WTC11 (cell line): Measurements from ENCODE around the gene ITPKC. TPM values are rescaled to one million over a fixed set of nuclear protein-coding genes. Genes with fewer than 3 reads are reported as not detected.

Source experiments
- ATAC-seq: fragments of 200-7000 bp; cut with Tn5 transposase; 2 replicates; pipeline ENCODE4 v1.10.0; 2021; ENCODE audit warnings: mild to moderate bottlenecking, moderate library complexity
- CTCF ChIA-PET: fragments of 300-600 bp; sonication (Branson Sonifier 250); formaldehyde crosslinking; loops from one replicate; lab custom pipeline; 2021; ENCODE audit warnings: antibody characterized with exemption; lab: Charles Lee
- POLR2A ChIA-PET: fragments of 350-600 bp; sonication (Branson Sonifier 250); formaldehyde crosslinking; loops from one replicate; lab custom pipeline; 2021; ENCODE audit warnings: antibody characterized with exemption; lab: Charles Lee
- DNase-seq: peaks from one replicate; pipeline ENCODE4 v3.0.0; 2021; ENCODE audit warnings: low spot score
- H3K27ac Mint-ChIP-seq: 2 replicates; pipeline ENCODE4 v1.8.0; 2021; ENCODE audit warnings: mixed read lengths
- H3K27me3 Mint-ChIP-seq: 2 replicates; pipeline ENCODE4 v1.8.0; 2021; ENCODE audit warnings: low read depth, mild to moderate bottlenecking, moderate library complexity, mixed read lengths
- H3K36me3 Mint-ChIP-seq: 2 replicates; pipeline ENCODE4 v1.8.0; 2021; ENCODE audit warnings: mixed read lengths
- H3K4me1 Mint-ChIP-seq: 2 replicates; pipeline ENCODE4 v1.8.0; 2022; ENCODE audit warnings: mixed read lengths
- H3K4me3 Mint-ChIP-seq: 2 replicates; pipeline ENCODE4 v1.8.0; 2021; ENCODE audit warnings: mild to moderate bottlenecking, moderate library complexity, mixed read lengths
- H3K9me3 Mint-ChIP-seq: 2 replicates; pipeline ENCODE4 v1.8.0; 2021; ENCODE audit warnings: mixed read lengths
- ATF1 ChIP-seq: sonication (generic); formaldehyde crosslinking; IDR thresholded peaks from 2 replicates; pipeline ENCODE4 v1.8.1; 2023; ENCODE audit warnings: mild to moderate bottlenecking, moderate library complexity, missing genetic modification reagents
- ATF6 ChIP-seq: sonication (generic); formaldehyde crosslinking; IDR thresholded peaks from 2 replicates; pipeline ENCODE4 v1.8.1; 2023; ENCODE audit warnings: mild to moderate bottlenecking, missing genetic modification reagents
- ELF4 ChIP-seq: sonication (generic); formaldehyde crosslinking; IDR thresholded peaks from 2 replicates; pipeline ENCODE4 v1.8.1; 2022; ENCODE audit warnings: low read depth, mild to moderate bottlenecking, moderate library complexity, missing genetic modification reagents
- EMX1 ChIP-seq: fragments of 250-450 bp; sonication (Bioruptor Pico); IDR thresholded peaks from 2 replicates; pipeline ENCODE4 v1.8.0; 2021; ENCODE audit warnings: mild to moderate bottlenecking
- JUN ChIP-seq: sonication (generic); formaldehyde crosslinking; IDR thresholded peaks from 2 replicates; pipeline ENCODE4 v1.8.0; 2023; ENCODE audit warnings: mild to moderate bottlenecking, missing genetic modification reagents
- ZNF281 ChIP-seq: sonication (generic); formaldehyde crosslinking; IDR thresholded peaks from 2 replicates; pipeline ENCODE4 v1.8.0; 2023; ENCODE audit warnings: mild to moderate bottlenecking, missing genetic modification reagents
- ZNF317 ChIP-seq: sonication (generic); formaldehyde crosslinking; IDR thresholded peaks from 2 replicates; pipeline ENCODE4 v1.8.1; 2023; ENCODE audit warnings: low read depth, mild to moderate bottlenecking, moderate library complexity, missing genetic modification reagents, borderline replicate concordance
- total RNA-seq: library from RNA; stranded (reverse); gene quantifications from 3 replicates; pipeline ENCODE4 v1.2.3, GENCODE V29; 2021
- TF ChIP-seq, protein P1 (sequence below): fragments of 250-450 bp; sonication (Bioruptor Pico); IDR thresholded peaks from 2 replicates; pipeline ENCODE4 v2.1.2; 2022; ENCODE audit warnings: mild to moderate bottlenecking, moderate library complexity
- TF ChIP-seq, protein P2 (sequence below): fragments of 250-450 bp; sonication (Bioruptor Pico); IDR thresholded peaks from 2 replicates; pipeline ENCODE4 v1.8.0; 2021; ENCODE audit warnings: mild to moderate bottlenecking
- TF ChIP-seq, protein P3 (sequence below): sonication (generic); formaldehyde crosslinking; IDR thresholded peaks from 2 replicates; pipeline ENCODE4 v1.8.1; 2023; ENCODE audit warnings: mild to moderate bottlenecking, missing genetic modification reagents, borderline replicate concordance
- TF ChIP-seq, protein P4 (sequence below): sonication (generic); formaldehyde crosslinking; conservative IDR thresholded peaks from 2 replicates; pipeline ENCODE4 v1.8.1; 2022; ENCODE audit warnings: mild to moderate bottlenecking, missing genetic modification reagents
- TF ChIP-seq, protein P5 (sequence below): sonication (generic); formaldehyde crosslinking; IDR thresholded peaks from 2 replicates; pipeline ENCODE4 v1.8.1; 2023; ENCODE audit warnings: mild to moderate bottlenecking, moderate library complexity, missing genetic modification reagents
- TF ChIP-seq, protein P6 (sequence below): sonication (generic); formaldehyde crosslinking; IDR thresholded peaks from 2 replicates; pipeline ENCODE4 v1.8.0; 2022; ENCODE audit warnings: mild to moderate bottlenecking, missing genetic modification reagents

The ITPKC gene
- total RNA-seq, 1 experiment from 2014 or later = 13.8 TPM

DNA sequence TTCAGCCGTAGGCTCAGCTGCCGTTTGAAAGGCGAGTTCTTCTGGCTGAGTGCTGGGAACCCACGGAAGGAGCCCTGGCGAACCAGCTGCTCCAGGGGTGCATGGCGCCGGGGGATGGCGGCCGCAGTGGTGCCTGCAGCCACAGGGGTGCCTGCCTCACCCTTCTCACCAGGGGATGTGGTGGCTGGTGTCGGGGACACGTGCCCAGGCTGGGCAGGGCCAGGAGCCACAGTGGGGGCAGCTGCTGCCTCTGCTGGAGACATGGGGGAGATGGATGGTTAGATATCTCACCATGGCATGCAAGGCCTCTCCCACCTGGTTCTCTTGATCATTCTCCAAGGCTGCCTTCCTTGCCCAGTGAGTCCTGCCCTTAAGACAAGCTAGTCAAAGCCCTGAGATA is 43.5 kb upstream of the ITPKC start:
- CTCF ChIA-PET = interaction anchor here (0.7 kb wide), 1 partner anchor 29 kb away, joined by 3 read pairs; no protein-coding TSS in a partner anchor
- H3K4me3 Mint-ChIP-seq = no peak overlapping the region
- peaks cover 39% of the 10 kb centered on the region for H3K36me3 Mint-ChIP-seq
- ATAC-seq = no peak
- H3K4me1 Mint-ChIP-seq = no peaks in the 10 kb centered on the region
- POLR2A ChIA-PET = interaction anchor here (0.6 kb wide), 1 partner anchor 33 kb away, joined by 3 read pairs; no protein-coding TSS in a partner anchor
- no peak overlapping the region for H3K27ac Mint-ChIP-seq
- TF ChIP-seq ATF6 (CRISPR knock-in tag) (no peak), ELF4 (CRISPR knock-in tag) (no peak)
- TF ChIP-seq, protein P1, sequence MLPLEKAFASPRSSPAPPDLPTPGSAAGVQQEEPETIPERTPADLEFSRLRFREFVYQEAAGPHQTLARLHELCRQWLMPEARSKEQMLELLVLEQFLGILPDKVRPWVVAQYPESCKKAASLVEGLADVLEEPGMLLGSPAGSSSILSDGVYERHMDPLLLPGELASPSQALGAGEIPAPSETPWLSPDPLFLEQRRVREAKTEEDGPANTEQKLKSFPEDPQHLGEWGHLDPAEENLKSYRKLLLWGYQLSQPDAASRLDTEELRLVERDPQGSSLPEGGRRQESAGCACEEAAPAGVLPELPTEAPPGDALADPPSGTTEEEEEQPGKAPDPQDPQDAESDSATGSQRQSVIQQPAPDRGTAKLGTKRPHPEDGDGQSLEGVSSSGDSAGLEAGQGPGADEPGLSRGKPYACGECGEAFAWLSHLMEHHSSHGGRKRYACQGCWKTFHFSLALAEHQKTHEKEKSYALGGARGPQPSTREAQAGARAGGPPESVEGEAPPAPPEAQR (CRISPR knock-in tag) = no peak
- TF ChIP-seq, protein P2, sequence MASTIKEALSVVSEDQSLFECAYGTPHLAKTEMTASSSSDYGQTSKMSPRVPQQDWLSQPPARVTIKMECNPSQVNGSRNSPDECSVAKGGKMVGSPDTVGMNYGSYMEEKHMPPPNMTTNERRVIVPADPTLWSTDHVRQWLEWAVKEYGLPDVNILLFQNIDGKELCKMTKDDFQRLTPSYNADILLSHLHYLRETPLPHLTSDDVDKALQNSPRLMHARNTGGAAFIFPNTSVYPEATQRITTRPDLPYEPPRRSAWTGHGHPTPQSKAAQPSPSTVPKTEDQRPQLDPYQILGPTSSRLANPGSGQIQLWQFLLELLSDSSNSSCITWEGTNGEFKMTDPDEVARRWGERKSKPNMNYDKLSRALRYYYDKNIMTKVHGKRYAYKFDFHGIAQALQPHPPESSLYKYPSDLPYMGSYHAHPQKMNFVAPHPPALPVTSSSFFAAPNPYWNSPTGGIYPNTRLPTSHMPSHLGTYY (CRISPR knock-in tag) = no peak
- TF ChIP-seq, protein P3, sequence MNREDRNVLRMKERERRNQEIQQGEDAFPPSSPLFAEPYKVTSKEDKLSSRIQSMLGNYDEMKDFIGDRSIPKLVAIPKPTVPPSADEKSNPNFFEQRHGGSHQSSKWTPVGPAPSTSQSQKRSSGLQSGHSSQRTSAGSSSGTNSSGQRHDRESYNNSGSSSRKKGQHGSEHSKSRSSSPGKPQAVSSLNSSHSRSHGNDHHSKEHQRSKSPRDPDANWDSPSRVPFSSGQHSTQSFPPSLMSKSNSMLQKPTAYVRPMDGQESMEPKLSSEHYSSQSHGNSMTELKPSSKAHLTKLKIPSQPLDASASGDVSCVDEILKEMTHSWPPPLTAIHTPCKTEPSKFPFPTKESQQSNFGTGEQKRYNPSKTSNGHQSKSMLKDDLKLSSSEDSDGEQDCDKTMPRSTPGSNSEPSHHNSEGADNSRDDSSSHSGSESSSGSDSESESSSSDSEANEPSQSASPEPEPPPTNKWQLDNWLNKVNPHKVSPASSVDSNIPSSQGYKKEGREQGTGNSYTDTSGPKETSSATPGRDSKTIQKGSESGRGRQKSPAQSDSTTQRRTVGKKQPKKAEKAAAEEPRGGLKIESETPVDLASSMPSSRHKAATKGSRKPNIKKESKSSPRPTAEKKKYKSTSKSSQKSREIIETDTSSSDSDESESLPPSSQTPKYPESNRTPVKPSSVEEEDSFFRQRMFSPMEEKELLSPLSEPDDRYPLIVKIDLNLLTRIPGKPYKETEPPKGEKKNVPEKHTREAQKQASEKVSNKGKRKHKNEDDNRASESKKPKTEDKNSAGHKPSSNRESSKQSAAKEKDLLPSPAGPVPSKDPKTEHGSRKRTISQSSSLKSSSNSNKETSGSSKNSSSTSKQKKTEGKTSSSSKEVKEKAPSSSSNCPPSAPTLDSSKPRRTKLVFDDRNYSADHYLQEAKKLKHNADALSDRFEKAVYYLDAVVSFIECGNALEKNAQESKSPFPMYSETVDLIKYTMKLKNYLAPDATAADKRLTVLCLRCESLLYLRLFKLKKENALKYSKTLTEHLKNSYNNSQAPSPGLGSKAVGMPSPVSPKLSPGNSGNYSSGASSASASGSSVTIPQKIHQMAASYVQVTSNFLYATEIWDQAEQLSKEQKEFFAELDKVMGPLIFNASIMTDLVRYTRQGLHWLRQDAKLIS = no peak
- TF ChIP-seq, protein P4, sequence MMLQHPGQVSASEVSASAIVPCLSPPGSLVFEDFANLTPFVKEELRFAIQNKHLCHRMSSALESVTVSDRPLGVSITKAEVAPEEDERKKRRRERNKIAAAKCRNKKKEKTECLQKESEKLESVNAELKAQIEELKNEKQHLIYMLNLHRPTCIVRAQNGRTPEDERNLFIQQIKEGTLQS (CRISPR knock-in tag) = no peak
- TF ChIP-seq, all 79 proteins: peak for 0
- no peaks in the 10 kb centered on the region for H3K27me3 Mint-ChIP-seq
- no peak for DNase-seq
- H3K9me3 Mint-ChIP-seq = no peaks in the 10 kb centered on the region

- ATAC-seq (no peak), DNase-seq (no peak)
- ChIA-PET CTCF (interaction anchor here (0.7 kb wide), 1 partner anchor 28 kb away, joined by 3 read pairs; no protein-coding TSS in a partner anchor), POLR2A (no interaction called here)
- H3K36me3 Mint-ChIP-seq = peaks cover 37% of the 10 kb centered on the region
- H3K4me1 Mint-ChIP-seq = no peaks in the 10 kb centered on the region
- H3K27ac Mint-ChIP-seq = no peak overlapping the region
- no peaks in the 10 kb centered on the region for H3K27me3 Mint-ChIP-seq
- TF ChIP-seq JUN (CRISPR knock-in tag) (no peak), EMX1 (no peak), ZNF281 (CRISPR knock-in tag) (no peak), ZNF317 (CRISPR knock-in tag) (no peak), ATF6 (CRISPR knock-in tag) (no peak), ATF1 (CRISPR knock-in tag) (no peak)
- TF ChIP-seq, protein P5, sequence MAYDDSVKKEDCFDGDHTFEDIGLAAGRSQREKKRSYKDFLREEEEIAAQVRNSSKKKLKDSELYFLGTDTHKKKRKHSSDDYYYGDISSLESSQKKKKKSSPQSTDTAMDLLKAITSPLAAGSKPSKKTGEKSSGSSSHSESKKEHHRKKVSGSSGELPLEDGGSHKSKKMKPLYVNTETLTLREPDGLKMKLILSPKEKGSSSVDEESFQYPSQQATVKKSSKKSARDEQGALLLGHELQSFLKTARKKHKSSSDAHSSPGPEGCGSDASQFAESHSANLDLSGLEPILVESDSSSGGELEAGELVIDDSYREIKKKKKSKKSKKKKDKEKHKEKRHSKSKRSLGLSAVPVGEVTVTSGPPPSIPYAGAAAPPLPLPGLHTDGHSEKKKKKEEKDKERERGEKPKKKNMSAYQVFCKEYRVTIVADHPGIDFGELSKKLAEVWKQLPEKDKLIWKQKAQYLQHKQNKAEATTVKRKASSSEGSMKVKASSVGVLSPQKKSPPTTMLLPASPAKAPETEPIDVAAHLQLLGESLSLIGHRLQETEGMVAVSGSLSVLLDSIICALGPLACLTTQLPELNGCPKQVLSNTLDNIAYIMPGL (CRISPR knock-in tag) = no peak
- TF ChIP-seq, protein P6, sequence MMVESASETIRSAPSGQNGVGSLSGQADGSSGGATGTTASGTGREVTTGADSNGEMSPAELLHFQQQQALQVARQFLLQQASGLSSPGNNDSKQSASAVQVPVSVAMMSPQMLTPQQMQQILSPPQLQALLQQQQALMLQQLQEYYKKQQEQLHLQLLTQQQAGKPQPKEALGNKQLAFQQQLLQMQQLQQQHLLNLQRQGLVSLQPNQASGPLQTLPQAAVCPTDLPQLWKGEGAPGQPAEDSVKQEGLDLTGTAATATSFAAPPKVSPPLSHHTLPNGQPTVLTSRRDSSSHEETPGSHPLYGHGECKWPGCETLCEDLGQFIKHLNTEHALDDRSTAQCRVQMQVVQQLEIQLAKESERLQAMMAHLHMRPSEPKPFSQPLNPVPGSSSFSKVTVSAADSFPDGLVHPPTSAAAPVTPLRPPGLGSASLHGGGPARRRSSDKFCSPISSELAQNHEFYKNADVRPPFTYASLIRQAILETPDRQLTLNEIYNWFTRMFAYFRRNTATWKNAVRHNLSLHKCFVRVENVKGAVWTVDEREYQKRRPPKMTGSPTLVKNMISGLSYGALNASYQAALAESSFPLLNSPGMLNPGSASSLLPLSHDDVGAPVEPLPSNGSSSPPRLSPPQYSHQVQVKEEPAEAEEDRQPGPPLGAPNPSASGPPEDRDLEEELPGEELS (CRISPR knock-in tag) = no peak
- TF ChIP-seq, protein P4 (CRISPR knock-in tag) = no peak
- H3K4me3 Mint-ChIP-seq = no peak overlapping the region
- no peaks in the 10 kb centered on the region for H3K9me3 Mint-ChIP-seq
Observed at GRCh38 chr19:40674291-40674690, 42.6 kb upstream of the ITPKC start.
